Caco-2 (cell line): ENCODE results near the gene MAP4K4. TPM values are rescaled to one million over a fixed set of nuclear protein-coding genes. Genes with fewer than 3 reads are reported as not detected.

Experiments
- BruUV-seq: library from RNA; stranded (reverse); fragments of 400-500 nt; replicated peaks from 2 replicates; lab custom pipeline; 2021; lab: Mats Ljungman, UMichigan
- CTCF ChIA-PET: fragments of 300-600 bp; sonication (Branson Sonifier 250); formaldehyde crosslinking; loops from one replicate; lab custom pipeline; 2022; ENCODE audit warnings: antibody characterized with exemption; lab: Charles Lee
- POLR2A ChIA-PET: fragments of 300-600 bp; sonication (Branson Sonifier 250); formaldehyde crosslinking; loops from one replicate; lab custom pipeline; 2022; ENCODE audit warnings: antibody characterized with exemption; lab: Charles Lee
- DNase-seq, 2 experiments: peaks; one replicate each; pipeline versions ENCODE4 v3.0.0 to v3.0.0-alpha.2; 2020 to 2022
- H3K27me3 ChIP-seq: replicated peaks from 2 replicates; pipeline ENCODE4 v1.6.0; 2011; ENCODE audit warnings: low read length; ENCODE audit not compliant: control insufficient read depth, insufficient read depth
- H3K36me3 ChIP-seq: 2 replicates; pipeline ENCODE4 v1.5.1; 2011; ENCODE audit warnings: low read length; ENCODE audit not compliant: control insufficient read depth, insufficient read depth
- H3K4me1 ChIP-seq: fragments of 250-450 bp; sonication (Bioruptor Pico); 2 replicates; pipeline ENCODE4 v1.5.1; 2020; ENCODE audit warnings: mild to moderate bottlenecking
- H3K4me3 ChIP-seq: 2 replicates; pipeline ENCODE4 v1.5.1; 2011; ENCODE audit warnings: low read depth, mild to moderate bottlenecking, control low read depth, low read length
- H3K9me3 ChIP-seq: fragments of 250-450 bp; sonication (Bioruptor Pico); 2 replicates; pipeline ENCODE4 v1.5.1; 2020; ENCODE audit warnings: mild to moderate bottlenecking, moderate library complexity
- H3K27ac Mint-ChIP-seq: one replicate; pipeline ENCODE4 v1.8.0; 2022; ENCODE audit warnings: mixed read lengths; ENCODE audit not compliant: unreplicated experiment
- H3K27me3 Mint-ChIP-seq: one replicate; pipeline ENCODE4 v1.8.0; 2022; ENCODE audit warnings: mixed read lengths; ENCODE audit not compliant: insufficient read depth, unreplicated experiment
- H3K36me3 Mint-ChIP-seq: one replicate; pipeline ENCODE4 v1.8.0; 2022; ENCODE audit warnings: mild to moderate bottlenecking, mixed read lengths; ENCODE audit not compliant: insufficient read depth, unreplicated experiment
- H3K4me1 Mint-ChIP-seq: one replicate; pipeline ENCODE4 v1.8.0; 2022; ENCODE audit warnings: low read depth, mixed read lengths; ENCODE audit not compliant: unreplicated experiment
- H3K4me3 Mint-ChIP-seq: one replicate; pipeline ENCODE4 v1.8.0; 2022; ENCODE audit warnings: mild to moderate bottlenecking, moderate library complexity, mixed read lengths; ENCODE audit not compliant: unreplicated experiment
- H3K9me3 Mint-ChIP-seq: one replicate; pipeline ENCODE4 v1.8.0; 2022; ENCODE audit warnings: mixed read lengths; ENCODE audit not compliant: unreplicated experiment
- intact Hi-C: fragments of 100-400 bp; cut with micrococcal nuclease; formaldehyde crosslinking; loops from one replicate; pipeline ENCODE4 v1.10.0; 2022; ENCODE audit not compliant: unreplicated experiment
- total RNA-seq: library from RNA; stranded (reverse); gene quantifications from 2 replicates; pipeline ENCODE4 v1.2.3, GENCODE V29; 2022
- TF ChIP-seq, protein P1 (sequence below), 2 experiments: fragments of 200-600 bp in 1 of 2; IDR thresholded peaks; 1 replicate in 1 of 2; 2 replicates in 1 of 2; pipeline versions ENCODE4 v1.5.1 to v1.8.0; 2011 to 2022; ENCODE audit warnings: antibody characterized with exemption in 1 of 2, control low read depth in 1 of 2, inconsistent platforms in 1 of 2, low read depth in 1 of 2, low read length in 1 of 2, mild to moderate bottlenecking in 1 of 2, moderate library complexity in 1 of 2; ENCODE audit not compliant: insufficient read depth in 1 of 2, severe bottlenecking in 1 of 2, unreplicated experiment in 1 of 2

Gene MAP4K4
- total RNA-seq, 1 experiment from 2014 or later = 257 TPM

GRCh38 chr2:101775636-101776035 is 78.1 kb downstream of the MAP4K4 start:
- H3K4me1 Mint-ChIP-seq = peaks cover 57% of the 10 kb centered on the region
- H3K4me3 Mint-ChIP-seq = no peak overlapping the region
- Histone ChIP-seq H3K36me3 (no peaks in the 10 kb centered on the region; the same call in 1 of the 2 replicates), H3K27me3 (no peaks in the 10 kb centered on the region), H3K9me3 (no peaks in the 10 kb centered on the region), H3K4me1 (peaks cover 38% of the 10 kb centered on the region), H3K4me3 (no peak overlapping the region)
- intact Hi-C loops = no loop called here
- DNase-seq = no peak
- H3K36me3 Mint-ChIP-seq = peaks cover 32% of the 10 kb centered on the region
- no TSS peak for BruUV-seq
- no peaks in the 10 kb centered on the region for H3K27me3 Mint-ChIP-seq
- CTCF ChIA-PET = no interaction called here
- no peak overlapping the region for H3K27ac Mint-ChIP-seq
- TF ChIP-seq, protein P1, sequence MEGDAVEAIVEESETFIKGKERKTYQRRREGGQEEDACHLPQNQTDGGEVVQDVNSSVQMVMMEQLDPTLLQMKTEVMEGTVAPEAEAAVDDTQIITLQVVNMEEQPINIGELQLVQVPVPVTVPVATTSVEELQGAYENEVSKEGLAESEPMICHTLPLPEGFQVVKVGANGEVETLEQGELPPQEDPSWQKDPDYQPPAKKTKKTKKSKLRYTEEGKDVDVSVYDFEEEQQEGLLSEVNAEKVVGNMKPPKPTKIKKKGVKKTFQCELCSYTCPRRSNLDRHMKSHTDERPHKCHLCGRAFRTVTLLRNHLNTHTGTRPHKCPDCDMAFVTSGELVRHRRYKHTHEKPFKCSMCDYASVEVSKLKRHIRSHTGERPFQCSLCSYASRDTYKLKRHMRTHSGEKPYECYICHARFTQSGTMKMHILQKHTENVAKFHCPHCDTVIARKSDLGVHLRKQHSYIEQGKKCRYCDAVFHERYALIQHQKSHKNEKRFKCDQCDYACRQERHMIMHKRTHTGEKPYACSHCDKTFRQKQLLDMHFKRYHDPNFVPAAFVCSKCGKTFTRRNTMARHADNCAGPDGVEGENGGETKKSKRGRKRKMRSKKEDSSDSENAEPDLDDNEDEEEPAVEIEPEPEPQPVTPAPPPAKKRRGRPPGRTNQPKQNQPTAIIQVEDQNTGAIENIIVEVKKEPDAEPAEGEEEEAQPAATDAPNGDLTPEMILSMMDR (IDR thresholded peaks at IDR 0.05; ENCODE audit: insufficient read depth in 1 of 2, low read depth in 1 of 2, low read length in 1 of 2, severe bottlenecking in 1 of 2, unreplicated experiment in 1 of 2) = no peak
- peaks cover 10% of the 10 kb centered on the region for H3K9me3 Mint-ChIP-seq
- POLR2A ChIA-PET = interaction anchor here (0.7 kb wide), 1 partner anchor 182 kb away, joined by 3 read pairs; no protein-coding TSS in a partner anchor

GRCh38 chr2:101776172-101777043 is 78.9 kb downstream of the MAP4K4 start:
- H3K4me1 Mint-ChIP-seq = peaks cover 56% of the 10 kb centered on the region
- H3K9me3 Mint-ChIP-seq = peaks cover 10% of the 10 kb centered on the region
- TF ChIP-seq, protein P1 (IDR thresholded peaks at IDR 0.05; ENCODE audit: insufficient read depth in 1 of 2, low read depth in 1 of 2, low read length in 1 of 2, severe bottlenecking in 1 of 2, unreplicated experiment in 1 of 2) = peak in 1 of 2 experiments; percentile 44
- H3K36me3 Mint-ChIP-seq = peaks cover 34% of the 10 kb centered on the region
- H3K4me3 ChIP-seq = no peak overlapping the region
- CTCF ChIA-PET = no interaction called here
- H3K27me3 Mint-ChIP-seq = no peaks in the 10 kb centered on the region
- H3K9me3 ChIP-seq = no peaks in the 10 kb centered on the region
- POLR2A ChIA-PET = interaction anchor here (0.7 kb wide), 1 partner anchor 183 kb away, joined by 3 read pairs; no protein-coding TSS in a partner anchor
- H3K36me3 ChIP-seq = no peaks in the 10 kb centered on the region; the same call in 1 of the 2 replicates
- no peak overlapping the region for H3K27ac Mint-ChIP-seq
- no peaks in the 10 kb centered on the region for H3K27me3 ChIP-seq
- peaks cover 38% of the 10 kb centered on the region for H3K4me1 ChIP-seq
- intact Hi-C loops = no loop called here
- no peak overlapping the region for H3K4me3 Mint-ChIP-seq
- BruUV-seq = no TSS peak
- DNase-seq = peak in 1 of 2 experiments; percentile 28

DNA sequence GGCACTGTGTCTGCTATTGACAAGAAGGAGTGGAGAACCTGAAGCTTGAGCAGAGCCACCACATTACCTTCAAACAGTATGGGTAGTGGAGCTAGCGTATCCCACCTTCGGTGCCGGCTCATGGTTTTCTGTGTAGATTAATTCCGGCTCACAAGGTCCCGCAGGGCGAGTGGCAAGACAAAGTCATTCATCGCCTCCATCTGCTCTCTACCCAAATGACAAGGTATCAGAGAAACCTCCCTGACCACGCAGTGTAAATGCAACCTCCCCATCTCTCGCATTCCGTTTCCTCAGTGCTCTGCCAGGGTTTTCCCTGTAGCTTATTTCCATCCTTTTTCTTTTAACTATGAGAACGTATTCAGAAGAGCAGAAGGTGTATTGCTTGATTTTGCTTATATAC is 79.8 kb downstream of the MAP4K4 start:
- no peaks in the 10 kb centered on the region; the same call in 1 of the 2 replicates for H3K36me3 ChIP-seq
- H3K27me3 ChIP-seq = no peaks in the 10 kb centered on the region
- peaks cover 43% of the 10 kb centered on the region for H3K36me3 Mint-ChIP-seq
- POLR2A ChIA-PET = no interaction called here
- H3K27me3 Mint-ChIP-seq = no peaks in the 10 kb centered on the region
- intact Hi-C loops = no loop called here
- CTCF ChIA-PET = no interaction called here
- peaks cover 38% of the 10 kb centered on the region for H3K4me1 ChIP-seq
- peaks cover 52% of the 10 kb centered on the region for H3K4me1 Mint-ChIP-seq
- H3K9me3 Mint-ChIP-seq = peaks cover 10% of the 10 kb centered on the region
- no TSS peak for BruUV-seq
- H3K4me3 ChIP-seq = no peak overlapping the region
- H3K27ac Mint-ChIP-seq = no peak overlapping the region
- H3K4me3 Mint-ChIP-seq = no peak overlapping the region
- DNase-seq = no peak
- no peaks in the 10 kb centered on the region for H3K9me3 ChIP-seq
- TF ChIP-seq, protein P1 (IDR thresholded peaks at IDR 0.05; ENCODE audit: insufficient read depth in 1 of 2, low read depth in 1 of 2, low read length in 1 of 2, severe bottlenecking in 1 of 2, unreplicated experiment in 1 of 2) = no peak
